ENCODE data around the gene HAAO.

DNA sequence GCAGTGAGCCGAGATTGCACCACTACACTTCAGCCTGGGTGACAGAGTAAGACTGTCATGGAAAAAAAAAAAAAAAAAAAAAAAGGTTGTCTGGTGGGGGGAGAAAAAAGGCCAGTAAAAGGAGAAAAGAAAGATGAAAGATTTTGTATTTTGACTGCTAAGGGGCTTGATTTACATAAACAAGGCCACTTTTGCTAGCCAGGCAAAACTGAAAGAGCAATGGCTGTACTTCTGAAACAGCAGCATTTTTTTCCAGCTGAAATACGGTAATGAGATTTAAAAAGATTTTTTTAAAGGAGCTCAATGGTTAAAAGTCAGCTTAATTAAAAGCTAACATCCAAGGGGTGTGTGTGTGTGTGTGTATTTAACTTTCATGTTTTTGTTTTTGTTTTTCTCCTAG lies 17.2 kb downstream of the HAAO start:
- TF ChIP-seq CREM (CRISPR knock-in tag; IDR thresholded peaks at IDR 0.05) (no peak), SP1 (CRISPR knock-in tag; conservative IDR thresholded peaks at IDR 0.05) (no peak), FOXP1 (CRISPR knock-in tag; IDR thresholded peaks at IDR 0.05; ENCODE audit: borderline replicate concordance) (no peak)
- TF ChIP-seq, protein P1, sequence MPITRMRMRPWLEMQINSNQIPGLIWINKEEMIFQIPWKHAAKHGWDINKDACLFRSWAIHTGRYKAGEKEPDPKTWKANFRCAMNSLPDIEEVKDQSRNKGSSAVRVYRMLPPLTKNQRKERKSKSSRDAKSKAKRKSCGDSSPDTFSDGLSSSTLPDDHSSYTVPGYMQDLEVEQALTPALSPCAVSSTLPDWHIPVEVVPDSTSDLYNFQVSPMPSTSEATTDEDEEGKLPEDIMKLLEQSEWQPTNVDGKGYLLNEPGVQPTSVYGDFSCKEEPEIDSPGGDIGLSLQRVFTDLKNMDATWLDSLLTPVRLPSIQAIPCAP (CRISPR knock-in tag; IDR thresholded peaks at IDR 0.05) = no peak
- TF ChIP-seq, protein P2, sequence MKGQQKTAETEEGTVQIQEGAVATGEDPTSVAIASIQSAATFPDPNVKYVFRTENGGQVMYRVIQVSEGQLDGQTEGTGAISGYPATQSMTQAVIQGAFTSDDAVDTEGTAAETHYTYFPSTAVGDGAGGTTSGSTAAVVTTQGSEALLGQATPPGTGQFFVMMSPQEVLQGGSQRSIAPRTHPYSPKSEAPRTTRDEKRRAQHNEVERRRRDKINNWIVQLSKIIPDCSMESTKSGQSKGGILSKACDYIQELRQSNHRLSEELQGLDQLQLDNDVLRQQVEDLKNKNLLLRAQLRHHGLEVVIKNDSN (CRISPR knock-in tag; IDR thresholded peaks at IDR 0.05) = no peak
- TF ChIP-seq, protein P3, sequence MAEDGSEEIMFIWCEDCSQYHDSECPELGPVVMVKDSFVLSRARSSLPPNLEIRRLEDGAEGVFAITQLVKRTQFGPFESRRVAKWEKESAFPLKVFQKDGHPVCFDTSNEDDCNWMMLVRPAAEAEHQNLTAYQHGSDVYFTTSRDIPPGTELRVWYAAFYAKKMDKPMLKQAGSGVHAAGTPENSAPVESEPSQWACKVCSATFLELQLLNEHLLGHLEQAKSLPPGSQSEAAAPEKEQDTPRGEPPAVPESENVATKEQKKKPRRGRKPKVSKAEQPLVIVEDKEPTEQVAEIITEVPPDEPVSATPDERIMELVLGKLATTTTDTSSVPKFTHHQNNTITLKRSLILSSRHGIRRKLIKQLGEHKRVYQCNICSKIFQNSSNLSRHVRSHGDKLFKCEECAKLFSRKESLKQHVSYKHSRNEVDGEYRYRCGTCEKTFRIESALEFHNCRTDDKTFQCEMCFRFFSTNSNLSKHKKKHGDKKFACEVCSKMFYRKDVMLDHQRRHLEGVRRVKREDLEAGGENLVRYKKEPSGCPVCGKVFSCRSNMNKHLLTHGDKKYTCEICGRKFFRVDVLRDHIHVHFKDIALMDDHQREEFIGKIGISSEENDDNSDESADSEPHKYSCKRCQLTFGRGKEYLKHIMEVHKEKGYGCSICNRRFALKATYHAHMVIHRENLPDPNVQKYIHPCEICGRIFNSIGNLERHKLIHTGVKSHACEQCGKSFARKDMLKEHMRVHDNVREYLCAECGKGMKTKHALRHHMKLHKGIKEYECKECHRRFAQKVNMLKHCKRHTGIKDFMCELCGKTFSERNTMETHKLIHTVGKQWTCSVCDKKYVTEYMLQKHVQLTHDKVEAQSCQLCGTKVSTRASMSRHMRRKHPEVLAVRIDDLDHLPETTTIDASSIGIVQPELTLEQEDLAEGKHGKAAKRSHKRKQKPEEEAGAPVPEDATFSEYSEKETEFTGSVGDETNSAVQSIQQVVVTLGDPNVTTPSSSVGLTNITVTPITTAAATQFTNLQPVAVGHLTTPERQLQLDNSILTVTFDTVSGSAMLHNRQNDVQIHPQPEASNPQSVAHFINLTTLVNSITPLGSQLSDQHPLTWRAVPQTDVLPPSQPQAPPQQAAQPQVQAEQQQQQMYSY (CRISPR knock-in tag; IDR thresholded peaks at IDR 0.05) = no peak
- TF ChIP-seq, protein P4, sequence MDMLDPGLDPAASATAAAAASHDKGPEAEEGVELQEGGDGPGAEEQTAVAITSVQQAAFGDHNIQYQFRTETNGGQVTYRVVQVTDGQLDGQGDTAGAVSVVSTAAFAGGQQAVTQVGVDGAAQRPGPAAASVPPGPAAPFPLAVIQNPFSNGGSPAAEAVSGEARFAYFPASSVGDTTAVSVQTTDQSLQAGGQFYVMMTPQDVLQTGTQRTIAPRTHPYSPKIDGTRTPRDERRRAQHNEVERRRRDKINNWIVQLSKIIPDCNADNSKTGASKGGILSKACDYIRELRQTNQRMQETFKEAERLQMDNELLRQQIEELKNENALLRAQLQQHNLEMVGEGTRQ (CRISPR knock-in tag; IDR thresholded peaks at IDR 0.05) = no peak
- TF ChIP-seq, protein P5, sequence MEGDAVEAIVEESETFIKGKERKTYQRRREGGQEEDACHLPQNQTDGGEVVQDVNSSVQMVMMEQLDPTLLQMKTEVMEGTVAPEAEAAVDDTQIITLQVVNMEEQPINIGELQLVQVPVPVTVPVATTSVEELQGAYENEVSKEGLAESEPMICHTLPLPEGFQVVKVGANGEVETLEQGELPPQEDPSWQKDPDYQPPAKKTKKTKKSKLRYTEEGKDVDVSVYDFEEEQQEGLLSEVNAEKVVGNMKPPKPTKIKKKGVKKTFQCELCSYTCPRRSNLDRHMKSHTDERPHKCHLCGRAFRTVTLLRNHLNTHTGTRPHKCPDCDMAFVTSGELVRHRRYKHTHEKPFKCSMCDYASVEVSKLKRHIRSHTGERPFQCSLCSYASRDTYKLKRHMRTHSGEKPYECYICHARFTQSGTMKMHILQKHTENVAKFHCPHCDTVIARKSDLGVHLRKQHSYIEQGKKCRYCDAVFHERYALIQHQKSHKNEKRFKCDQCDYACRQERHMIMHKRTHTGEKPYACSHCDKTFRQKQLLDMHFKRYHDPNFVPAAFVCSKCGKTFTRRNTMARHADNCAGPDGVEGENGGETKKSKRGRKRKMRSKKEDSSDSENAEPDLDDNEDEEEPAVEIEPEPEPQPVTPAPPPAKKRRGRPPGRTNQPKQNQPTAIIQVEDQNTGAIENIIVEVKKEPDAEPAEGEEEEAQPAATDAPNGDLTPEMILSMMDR (IDR thresholded peaks at IDR 0.05) = no peak
- TF ChIP-seq, protein P6, sequence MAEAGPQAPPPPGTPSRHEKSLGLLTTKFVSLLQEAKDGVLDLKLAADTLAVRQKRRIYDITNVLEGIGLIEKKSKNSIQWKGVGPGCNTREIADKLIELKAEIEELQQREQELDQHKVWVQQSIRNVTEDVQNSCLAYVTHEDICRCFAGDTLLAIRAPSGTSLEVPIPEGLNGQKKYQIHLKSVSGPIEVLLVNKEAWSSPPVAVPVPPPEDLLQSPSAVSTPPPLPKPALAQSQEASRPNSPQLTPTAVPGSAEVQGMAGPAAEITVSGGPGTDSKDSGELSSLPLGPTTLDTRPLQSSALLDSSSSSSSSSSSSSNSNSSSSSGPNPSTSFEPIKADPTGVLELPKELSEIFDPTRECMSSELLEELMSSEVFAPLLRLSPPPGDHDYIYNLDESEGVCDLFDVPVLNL (CRISPR knock-in tag; IDR thresholded peaks at IDR 0.05; ENCODE audit: borderline replicate concordance, low read depth) = no peak

All from WTC11 (cell line).